ENCODE measurements around the gene EIF3B. TPM values are rescaled to one million over a fixed set of nuclear protein-coding genes. Genes with fewer than 3 reads are reported as not detected.

Gene EIF3B
- total RNA-seq, 2 experiments from 2014 or later = 252 to 256 TPM

- ATAC-seq (no peak), DNase-seq (no peak)
- TF ChIP-seq CTCF (IDR thresholded peaks at IDR 0.05) = no peak
- no peaks in the 10 kb centered on the region for H3K27me3 Mint-ChIP-seq
- ChIA-PET POLR2A (interaction anchor here (0.5 to 0.6 kb wide), 2 partner anchors 10 to 19 kb away, joined by 3 read pairs; no protein-coding TSS in a partner anchor), CTCF (no interaction called here)
- H3K4me3 Mint-ChIP-seq = peak overlapping the region; percentile 3
- no peaks in the 10 kb centered on the region for H3K9me3 Mint-ChIP-seq
- peak overlapping the region; percentile 63 for H3K27ac Mint-ChIP-seq
- intact Hi-C loops (cut with micrococcal nuclease) = loop anchor here (10.0 kb wide), 1 partner anchor 115 kb away; no protein-coding TSS in a partner anchor
- H3K4me1 Mint-ChIP-seq (ENCODE audit: low read depth) = peaks cover 67% of the 10 kb centered on the region
- no peaks in the 10 kb centered on the region for H3K36me3 Mint-ChIP-seq (ENCODE audit: low read depth)
These were observed 55.3 kb downstream of the EIF3B start for GRCh38 chr7:2409745-2410414.

DNA sequence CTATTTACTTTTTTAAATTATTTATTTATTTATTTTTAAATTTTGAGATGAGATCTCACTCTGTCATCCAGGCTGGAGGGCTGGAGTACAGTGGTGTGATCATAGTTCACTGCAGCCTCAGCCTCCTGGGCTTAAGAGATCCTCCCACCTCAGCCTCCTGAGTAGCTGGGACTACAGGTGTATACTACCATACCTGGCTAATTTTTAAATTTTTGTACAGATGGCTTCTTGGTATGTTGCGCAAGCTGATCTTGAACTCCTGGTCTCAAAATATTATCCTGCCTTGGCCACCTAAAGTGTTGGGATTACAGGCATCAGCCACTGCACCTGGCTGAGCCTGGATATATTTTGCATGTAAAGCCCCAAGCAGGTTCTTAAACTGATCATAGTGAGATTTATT lies 56.4 kb downstream of the EIF3B start:
- no peaks in the 10 kb centered on the region for H3K9me3 Mint-ChIP-seq
- no peak overlapping the region for H3K4me3 Mint-ChIP-seq
- no peaks in the 10 kb centered on the region for H3K36me3 Mint-ChIP-seq (ENCODE audit: low read depth)
- ChIA-PET CTCF (interaction anchor here (1.1 kb wide), 1 partner anchor 20 kb away, joined by 5 read pairs; no protein-coding TSS in a partner anchor), POLR2A (no interaction called here)
- no peak for TF ChIP-seq CTCF (IDR thresholded peaks at IDR 0.05)
- peaks cover 58% of the 10 kb centered on the region for H3K4me1 Mint-ChIP-seq (ENCODE audit: low read depth)
- DNase-seq (no peak), ATAC-seq (no peak)
- H3K27ac Mint-ChIP-seq = no peak overlapping the region
- intact Hi-C loops (cut with micrococcal nuclease) = no loop called here
- no peaks in the 10 kb centered on the region for H3K27me3 Mint-ChIP-seq

DNA sequence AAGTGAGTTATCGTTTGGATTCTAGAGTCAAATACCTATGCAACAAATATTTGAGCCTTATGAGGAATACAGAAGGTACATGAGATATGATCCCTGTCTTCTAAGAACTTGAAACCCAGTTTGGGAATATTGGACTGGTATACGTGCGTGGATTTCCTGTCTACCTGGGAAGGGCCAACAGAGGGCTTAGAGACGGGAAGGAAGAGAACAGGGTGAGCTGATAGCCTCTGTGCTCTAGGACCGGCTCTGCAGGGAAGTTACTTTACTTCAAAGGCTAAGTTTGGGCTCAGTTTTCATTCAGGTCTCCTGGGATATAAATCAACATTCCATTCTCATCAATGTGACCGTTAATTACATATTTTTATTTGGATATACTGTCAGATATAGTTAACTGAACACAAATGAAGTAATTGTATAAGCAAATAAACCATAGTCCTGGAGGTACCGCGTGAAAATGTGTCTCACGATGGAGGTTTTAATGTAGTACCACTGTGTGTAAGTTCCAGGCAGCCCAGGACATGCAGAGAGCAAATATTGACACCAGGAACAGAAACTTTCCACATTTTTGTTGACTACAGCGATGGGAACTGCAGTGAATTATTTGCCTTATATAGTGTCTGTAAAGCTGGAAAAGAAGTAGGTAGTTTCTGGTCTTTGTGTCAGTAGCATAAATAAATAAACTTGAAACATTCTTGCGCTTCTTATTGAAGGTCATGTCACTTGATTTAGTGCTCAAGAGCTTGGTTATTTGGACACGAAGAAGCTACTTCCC lies 57.4 kb downstream of the EIF3B start:
- H3K4me1 Mint-ChIP-seq (ENCODE audit: low read depth) = peaks cover 57% of the 10 kb centered on the region
- TF ChIP-seq CTCF (IDR thresholded peaks at IDR 0.05) = no peak
- no peak overlapping the region for H3K27ac Mint-ChIP-seq
- intact Hi-C loops (cut with micrococcal nuclease) = no loop called here
- no peaks in the 10 kb centered on the region for H3K36me3 Mint-ChIP-seq (ENCODE audit: low read depth)
- no peaks in the 10 kb centered on the region for H3K9me3 Mint-ChIP-seq
- no peaks in the 10 kb centered on the region for H3K27me3 Mint-ChIP-seq
- DNase-seq (no peak), ATAC-seq (no peak)
- no peak overlapping the region for H3K4me3 Mint-ChIP-seq
- ChIA-PET POLR2A (interaction anchor here (1.1 kb wide), 1 partner anchor 107 kb away, joined by 4 read pairs; no protein-coding TSS in a partner anchor), CTCF (interaction anchor here (0.9 to 2.6 kb wide), 5 partner anchors 9 to 34 kb away, joined by 3 to 20 read pairs (median 4); no protein-coding TSS in a partner anchor)

GRCh38 chr7:2412587-2413201 lies 58.1 kb downstream of the EIF3B start:
- Mint-ChIP-seq H3K4me3 (no peak overlapping the region), H3K4me1 (ENCODE audit: low read depth) (peaks cover 59% of the 10 kb centered on the region), H3K27ac (no peak overlapping the region), H3K27me3 (no peaks in the 10 kb centered on the region), H3K36me3 (ENCODE audit: low read depth) (no peaks in the 10 kb centered on the region), H3K9me3 (no peaks in the 10 kb centered on the region)
- no peak for DNase-seq
- intact Hi-C loops (cut with micrococcal nuclease) = no loop called here
- CTCF ChIA-PET = interaction anchor here (0.8 to 2.6 kb wide), 5 partner anchors 10 to 105 kb away, joined by 3 to 20 read pairs (median 4); no protein-coding TSS in a partner anchor
- ATAC-seq = no peak
- TF ChIP-seq CTCF (IDR thresholded peaks at IDR 0.05) = no peak
- POLR2A ChIA-PET = interaction anchor here (1.1 kb wide), 1 partner anchor 106 kb away, joined by 4 read pairs; no protein-coding TSS in a partner anchor

Measured in activated CD8-positive, alpha-beta T cell treated with anti-CD3 and anti-CD28 coated beads for 36 hours (primary cell).